Esophagus (tissue), 2 donors: ENCODE data around the gene PLCE1. TPM values are rescaled to one million over a fixed set of nuclear protein-coding genes. Genes with fewer than 3 reads are reported as not detected.
"Not testable (repeated sequence)": the region's sequence is repeated elsewhere in the genome, so short reads cannot be mapped to it uniquely, and the experiment has no call there.

Experiments
- H3K27ac ChIP-seq, 2 donors: one replicate each; pipeline ENCODE4 v1.5.1; 2013; ENCODE audit warnings: low read depth in 2 of 2, mild to moderate bottlenecking in 2 of 2, inconsistent platforms in 1 of 2, low read length in 1 of 2, moderate library complexity in 1 of 2
- H3K27me3 ChIP-seq, 2 donors: one replicate each; pipeline ENCODE4 v1.6.1; 2013; ENCODE audit warnings: low read length in 2 of 2, control low read depth in 1 of 2, mild to moderate bottlenecking in 1 of 2; ENCODE audit not compliant: insufficient read depth in 2 of 2, control insufficient read depth in 1 of 2
- H3K36me3 ChIP-seq, 2 donors: one replicate each; pipeline ENCODE4 v1.6.1; 2013; ENCODE audit warnings: low read length in 1 of 2; ENCODE audit not compliant: control insufficient read depth in 2 of 2, insufficient read depth in 2 of 2
- H3K4me1 ChIP-seq, 2 donors: one replicate each; pipeline ENCODE4 v1.6.1; 2013; ENCODE audit warnings: low read length in 1 of 2; ENCODE audit not compliant: control insufficient read depth in 2 of 2, insufficient read depth in 2 of 2
- H3K4me3 ChIP-seq, 2 donors: one replicate each; pipeline ENCODE4 v1.5.1; 2013; ENCODE audit warnings: low read length in 2 of 2, mild to moderate bottlenecking in 2 of 2, low read depth in 1 of 2, moderate library complexity in 1 of 2
- H3K9me3 ChIP-seq, 2 donors: one replicate each; pipeline ENCODE4 v1.6.1; 2013; ENCODE audit warnings: mild to moderate bottlenecking in 2 of 2, low read depth in 1 of 2, low read length in 1 of 2, moderate library complexity in 1 of 2; ENCODE audit not compliant: control insufficient read depth in 2 of 2, insufficient read depth in 1 of 2
- WGBS, 2 donors: extraction: QIAGEN DNeasy Blood & Tissue Kit; methylation state at CpG; one replicate each; pipeline ENCODE4 v1.1.7; 2013; 5-methylcytosine and 5-hydroxymethylcytosine counted together
- polyA plus RNA-seq, 2 donors: library from polyadenylated mRNA; stranded (reverse); fragments of 200-250 nt; gene quantifications; one replicate each; pipeline ENCODE4 v1.2.3, GENCODE V29; 2013
- donor health status: healthy with polysubstance abuse.
- donor health status: Bipolar disorder and iron deficiency.

PLCE1 gene
- polyA plus RNA-seq = 1 to 10 TPM in 1 of 2 donors, under 1 TPM in 1; 0.85 to 1.1 TPM

GRCh38 chr10:93993782-93994437 lies at the start of gene PLCE1:
Gene PLCE1, plus strand, starts transcription at chr10:93993931. Its CDS starts 37,116 bp downstream, at chr10:94031047.
- peaks cover 0 to 3% of the 10 kb centered on the region in 2 donors for H3K27me3 ChIP-seq
- no peaks in the 10 kb centered on the region for H3K36me3 ChIP-seq
- H3K4me1 ChIP-seq = no peaks in the 10 kb centered on the region
- H3K9me3 ChIP-seq = no peaks in the 10 kb centered on the region
- WGBS, 2 donors = 0 to 2% methylated on average over 62 to 83 of the region's 83 CpGs
- peak within 1 kb of the TSS; percentile 62 to 68 for H3K4me3 ChIP-seq
- H3K27ac ChIP-seq = no peak within 1 kb of the TSS

- 70 to 71% methylated on average over 4 of the region's 4 CpGs for WGBS, 2 donors
- no peaks in the 10 kb centered on the region for H3K4me1 ChIP-seq
- H3K4me3 ChIP-seq = no peak overlapping the region
- no peaks in the 10 kb centered on the region for H3K9me3 ChIP-seq
- H3K27me3 ChIP-seq = no peaks in the 10 kb centered on the region
- H3K36me3 ChIP-seq = no peaks in the 10 kb centered on the region
- H3K27ac ChIP-seq = no peak overlapping the region
Measured at GRCh38 chr10:93945819-93946218, 47.9 kb upstream of the PLCE1 start.

- Histone ChIP-seq H3K36me3 (no peaks in the 10 kb centered on the region), H3K4me3 (no peak overlapping the region), H3K27ac (no peak overlapping the region), H3K4me1 (no peaks in the 10 kb centered on the region), H3K27me3 (no peaks in the 10 kb centered on the region), H3K9me3 (no peaks in the 10 kb centered on the region)
- 68 to 74% methylated on average over 8 of the region's 8 CpGs for WGBS, 2 donors
Measured at GRCh38 chr10:93947055-93947454, 46.7 kb upstream of the PLCE1 start.

- Histone ChIP-seq H3K27me3 (no peaks in the 10 kb centered on the region), H3K4me3 (no peak overlapping the region), H3K36me3 (no peaks in the 10 kb centered on the region)
Measured at GRCh38 chr10:93947524-93947923, 46.2 kb upstream of the PLCE1 start.

GRCh38 chr10:93951905-93952304 lies 41.8 kb upstream of the PLCE1 start:
- Histone ChIP-seq H3K27ac (no peak overlapping the region), H3K4me1 (no peaks in the 10 kb centered on the region), H3K36me3 (peaks cover 0 to 3% of the 10 kb centered on the region in 2 donors), H3K9me3 (no peaks in the 10 kb centered on the region), H3K27me3 (no peaks in the 10 kb centered on the region), H3K4me3 (no peak overlapping the region)
- 83 to 85% methylated on average over 2 of the region's 2 CpGs for WGBS, 2 donors

More at GRCh38 chr10:93947524-93947923, 46.2 kb upstream of the PLCE1 start:
- Histone ChIP-seq H3K4me1 (no peaks in the 10 kb centered on the region), H3K9me3 (no peaks in the 10 kb centered on the region), H3K27ac (no peak overlapping the region)

GRCh38 chr10:93954299-93954698 lies 39.4 kb upstream of the PLCE1 start:
- Histone ChIP-seq H3K9me3 (no peaks in the 10 kb centered on the region), H3K27ac (no peak overlapping the region), H3K4me1 (no peaks in the 10 kb centered on the region), H3K4me3 (no peak overlapping the region), H3K27me3 (no peaks in the 10 kb centered on the region), H3K36me3 (peaks cover 0 to 3% of the 10 kb centered on the region in 2 donors)
- 95 to 96% methylated on average over 8 of the region's 8 CpGs for whole genome bisulfite sequencing, 2 donors

- no peak overlapping the region for H3K4me3 ChIP-seq
- H3K4me1 ChIP-seq = no peaks in the 10 kb centered on the region
- H3K27ac ChIP-seq = no peak overlapping the region
- no peaks in the 10 kb centered on the region for H3K27me3 ChIP-seq
- 87% methylated on average over 5 of the region's 5 CpGs for WGBS, 2 donors
- no peaks in the 10 kb centered on the region for H3K9me3 ChIP-seq
- H3K36me3 ChIP-seq = peaks cover 0 to 3% of the 10 kb centered on the region in 2 donors
Measured at GRCh38 chr10:93954726-93955363, 38.9 kb upstream of the PLCE1 start.

- WGBS, 2 donors = 92 to 96% methylated on average over 6 of the region's 6 CpGs
Measured at GRCh38 chr10:93958834-93959233, 34.9 kb upstream of the PLCE1 start.

GRCh38 chr10:93960988-93961387 lies 32.7 kb upstream of the PLCE1 start:
- not testable (repeated sequence) for H3K4me1 ChIP-seq, H3K4me3 ChIP-seq, H3K27ac ChIP-seq, H3K9me3 ChIP-seq, H3K36me3 ChIP-seq, H3K27me3 ChIP-seq
- WGBS, 2 donors = 96 to 99% methylated on average over 7 of the region's 7 CpGs

More at GRCh38 chr10:93958834-93959233, 34.9 kb upstream of the PLCE1 start:
- Histone ChIP-seq H3K9me3 (no peaks in the 10 kb centered on the region), H3K4me3 (no peak overlapping the region), H3K4me1 (no peaks in the 10 kb centered on the region), H3K27ac (no peak overlapping the region), H3K27me3 (no peaks in the 10 kb centered on the region), H3K36me3 (peaks cover 0 to 3% of the 10 kb centered on the region in 2 donors)

- no peaks in the 10 kb centered on the region for H3K36me3 ChIP-seq
- no peaks in the 10 kb centered on the region for H3K27me3 ChIP-seq
- H3K27ac ChIP-seq = no peak overlapping the region
- H3K4me3 ChIP-seq = no peak overlapping the region
- H3K9me3 ChIP-seq = no peaks in the 10 kb centered on the region
- 70 to 79% methylated on average over 1 of the region's 1 CpG for WGBS, 2 donors
- H3K4me1 ChIP-seq = no peaks in the 10 kb centered on the region
Measured at GRCh38 chr10:93962973-93963372, 30.8 kb upstream of the PLCE1 start.
